Skin epidermis (tissue), 12 donors: Measurements from ENCODE around the gene SH3D19.
"Not testable (repeated sequence)": the region's sequence is repeated elsewhere in the genome, so short reads cannot be mapped to it uniquely, and the experiment has no call there.

Experiments used
- H3K27ac ChIP-seq, 21 experiments: fragments of 200-600 bp; sonication (generic) in 11 of 21; one replicate each; pipeline ENCODE4 v1.5.0; 2020; ENCODE audit warnings: mild to moderate bottlenecking in 3 of 21, inconsistent platforms in 2 of 21, moderate library complexity in 2 of 21
- H3K4me3 ChIP-seq, 7 experiments: fragments of 200-600 bp; sonication (generic) in 2 of 7; one replicate each; pipeline ENCODE4 v1.5.0; 2020; ENCODE audit warnings: inconsistent platforms in 2 of 7, mild to moderate bottlenecking in 2 of 7, moderate library complexity in 1 of 7

SH3D19 gene

GRCh38 chr4:151284534-151285245, 40.7 kb downstream of the SH3D19 start:
- Histone ChIP-seq H3K4me3 (no peak overlapping the region), H3K27ac (no peak overlapping the region)

- Histone ChIP-seq H3K27ac (no peak within 1 kb of the TSS), H3K4me3 (no peak within 1 kb of the TSS)
These were observed 48.4 kb downstream of the SH3D19 start, which contains the start of gene PRSS48 for GRCh38 chr4:151276787-151277562. Gene PRSS48 (plus strand): TSS chr4:151277161. CDS start chr4:151277173, 12 bp downstream.

GRCh38 chr4:151268905-151269304, 56.5 kb downstream of the SH3D19 start:
- not testable (repeated sequence) for H3K4me3 ChIP-seq, H3K27ac ChIP-seq

- no peak overlapping the region for H3K27ac ChIP-seq
- H3K4me3 ChIP-seq, result no peak overlapping the region
These were observed 57.4 kb downstream of the SH3D19 start for GRCh38 chr4:151267822-151268535.

- no peak overlapping the region for H3K27ac ChIP-seq
- no peak overlapping the region for H3K4me3 ChIP-seq
These were observed 58.3 kb downstream of the SH3D19 start for GRCh38 chr4:151267104-151267503.

GRCh38 chr4:151266497-151266896, 58.9 kb downstream of the SH3D19 start:
- no peak overlapping the region for H3K4me3 ChIP-seq
- H3K27ac ChIP-seq, result no peak overlapping the region

- no peak overlapping the region for H3K27ac ChIP-seq
- no peak overlapping the region for H3K4me3 ChIP-seq
These were observed 62.0 kb downstream of the SH3D19 start for GRCh38 chr4:151263455-151263854.

GRCh38 chr4:151260526-151260925, 64.9 kb downstream of the SH3D19 start:
- H3K4me3 ChIP-seq, result no peak overlapping the region
- H3K27ac ChIP-seq, result no peak overlapping the region

GRCh38 chr4:151259752-151260151, 65.7 kb downstream of the SH3D19 start:
- Histone ChIP-seq H3K27ac (no peak overlapping the region), H3K4me3 (no peak overlapping the region)

GRCh38 chr4:151257704-151258103, 67.7 kb downstream of the SH3D19 start:
- Histone ChIP-seq H3K27ac (no peak overlapping the region), H3K4me3 (no peak overlapping the region)

GRCh38 chr4:151256134-151256533, 69.3 kb downstream of the SH3D19 start:
- no peak overlapping the region for H3K27ac ChIP-seq

GRCh38 chr4:151255680-151256079, 69.7 kb downstream of the SH3D19 start:
- not testable (repeated sequence) for H3K4me3 ChIP-seq, H3K27ac ChIP-seq

More at GRCh38 chr4:151256134-151256533, 69.3 kb downstream of the SH3D19 start:
- H3K4me3 ChIP-seq, result no peak overlapping the region

GRCh38 chr4:151255226-151255625, 70.2 kb downstream of the SH3D19 start:
- H3K4me3 ChIP-seq, H3K27ac ChIP-seq: not testable (repeated sequence)

GRCh38 chr4:151251603-151252304, 73.7 kb downstream of the SH3D19 start:
- no peak overlapping the region for H3K27ac ChIP-seq
- H3K4me3 ChIP-seq, result no peak overlapping the region

GRCh38 chr4:151250706-151251105, 74.7 kb downstream of the SH3D19 start:
- H3K27ac ChIP-seq, result no peak overlapping the region
- no peak overlapping the region for H3K4me3 ChIP-seq

GRCh38 chr4:151248519-151248918, 76.9 kb downstream of the SH3D19 start:
- H3K4me3 ChIP-seq, result no peak overlapping the region
- H3K27ac ChIP-seq, result no peak overlapping the region

- no peak overlapping the region for H3K27ac ChIP-seq
- no peak overlapping the region for H3K4me3 ChIP-seq
These were observed 78.0 kb downstream of the SH3D19 start for GRCh38 chr4:151247395-151247794.

GRCh38 chr4:151246742-151247141, 78.7 kb downstream of the SH3D19 start:
- Histone ChIP-seq H3K4me3 (no peak overlapping the region), H3K27ac (no peak overlapping the region)

GRCh38 chr4:151242305-151242704, 83.1 kb downstream of the SH3D19 start:
- Histone ChIP-seq H3K4me3 (no peak overlapping the region), H3K27ac (no peak overlapping the region)

- Histone ChIP-seq H3K4me3 (no peak overlapping the region), H3K27ac (no peak overlapping the region)
These were observed 85.8 kb downstream of the SH3D19 start for GRCh38 chr4:151239608-151240007.
